Loucy (cell line): ENCODE results near the gene TNRC6B.
"Not testable (repeated sequence)": the region's sequence is repeated elsewhere in the genome, so short reads cannot be mapped to it uniquely, and the experiment has no call there.

ENCODE experiments used
- H2AFZ ChIP-seq: fragments of 200-600 bp; sonication (generic); 2 replicates; pipeline ENCODE4 v1.6.0; 2016; ENCODE audit warnings: antibody characterized with exemption, mild to moderate bottlenecking, low read length, moderate library complexity
- H3F3A ChIP-seq: fragments of 200-600 bp; 2 replicates; pipeline ENCODE4 v1.6.0; 2016; ENCODE audit warnings: antibody characterized with exemption, low read depth, mild to moderate bottlenecking
- H3K27me3 ChIP-seq: fragments of 200-600 bp; sonication (generic); 2 replicates; pipeline ENCODE4 v1.6.1; 2014; ENCODE audit warnings: low read length, mild to moderate bottlenecking; ENCODE audit not compliant: insufficient read depth, poor library complexity, severe bottlenecking
- H3K36me3 ChIP-seq: fragments of 200-600 bp; sonication (generic); 2 replicates; pipeline ENCODE4 v1.6.1; 2016; ENCODE audit warnings: low read length; ENCODE audit not compliant: insufficient read depth
- H3K4me1 ChIP-seq: fragments of 200-600 bp; sonication (generic); 2 replicates; pipeline ENCODE4 v1.5.1; 2014; ENCODE audit warnings: low read length, mild to moderate bottlenecking; ENCODE audit not compliant: insufficient read depth, poor library complexity, severe bottlenecking
- H3K4me2 ChIP-seq: fragments of 200-600 bp; sonication (generic); 2 replicates; pipeline ENCODE4 v1.6.0; 2014; ENCODE audit warnings: antibody characterized with exemption, low read length, low read depth, mild to moderate bottlenecking; ENCODE audit not compliant: poor library complexity, severe bottlenecking
- H3K4me3 ChIP-seq: fragments of 200-600 bp; sonication (generic); 2 replicates; pipeline ENCODE4 v1.5.1; 2014; ENCODE audit warnings: low read length, mild to moderate bottlenecking, mixed read lengths; ENCODE audit not compliant: poor library complexity, severe bottlenecking
- H3K79me2 ChIP-seq: fragments of 200-600 bp; sonication (generic); 2 replicates; pipeline ENCODE4 v1.6.1; 2014; ENCODE audit warnings: low read length; ENCODE audit not compliant: insufficient read depth
- H3K9ac ChIP-seq: fragments of 200-600 bp; sonication (generic); 2 replicates; pipeline ENCODE4 v1.6.0; 2014; ENCODE audit warnings: mild to moderate bottlenecking, low read depth, low read length, moderate library complexity; ENCODE audit not compliant: poor library complexity, severe bottlenecking
- H3K9me2 ChIP-seq: fragments of 200-600 bp; sonication (generic); replicated peaks from 2 replicates; pipeline ENCODE4 v1.6.1; 2016; ENCODE audit warnings: low read depth, low read length, mixed read lengths
- H3K9me3 ChIP-seq: fragments of 200-600 bp; sonication (generic); 2 replicates; pipeline ENCODE4 v1.6.1; 2014; ENCODE audit warnings: mild to moderate bottlenecking, antibody characterized with exemption, low read length, low read depth; ENCODE audit not compliant: insufficient read depth
- H4K20me1 ChIP-seq: fragments of 200-600 bp; sonication (generic); 2 replicates; pipeline ENCODE4 v1.6.0; 2014; ENCODE audit warnings: antibody characterized with exemption, low read length, mild to moderate bottlenecking; ENCODE audit not compliant: insufficient read depth, poor library complexity, severe bottlenecking
- EZH2phosphoT487 ChIP-seq: fragments of 200-600 bp; IDR thresholded peaks from 2 replicates; pipeline ENCODE4 v1.6.1; 2018; ENCODE audit warnings: antibody characterized with exemption, mild to moderate bottlenecking, moderate library complexity, borderline replicate concordance
- TF ChIP-seq, protein P1 (sequence below): fragments of 200-600 bp; sonication (generic); conservative IDR thresholded peaks from 2 replicates; pipeline ENCODE4 v1.5.1; 2014; ENCODE audit warnings: mild to moderate bottlenecking, antibody characterized with exemption, low read length

TNRC6B gene

DNA sequence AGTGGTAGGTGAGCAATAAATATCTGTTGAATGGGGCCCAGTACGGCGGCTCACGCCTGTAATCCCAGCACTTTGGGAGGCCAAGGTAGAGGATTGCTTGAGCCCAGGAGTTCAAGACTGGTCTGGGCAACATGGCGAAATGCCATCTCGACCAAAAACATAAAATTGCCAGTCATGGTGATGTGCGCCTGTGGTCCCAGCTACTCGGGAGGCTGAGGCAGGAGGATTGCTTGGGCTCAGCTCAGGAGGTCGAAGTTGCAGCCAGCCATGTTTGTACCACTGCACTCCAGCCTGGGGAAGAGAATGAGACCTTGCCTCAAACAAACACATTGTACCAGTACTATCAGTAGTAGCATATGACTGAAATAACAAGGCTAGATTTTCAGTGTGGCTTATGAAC, 196.8 kb downstream of the TNRC6B start:
- TF ChIP-seq EZH2phosphoT487 = no peak
- TF ChIP-seq, protein P1, sequence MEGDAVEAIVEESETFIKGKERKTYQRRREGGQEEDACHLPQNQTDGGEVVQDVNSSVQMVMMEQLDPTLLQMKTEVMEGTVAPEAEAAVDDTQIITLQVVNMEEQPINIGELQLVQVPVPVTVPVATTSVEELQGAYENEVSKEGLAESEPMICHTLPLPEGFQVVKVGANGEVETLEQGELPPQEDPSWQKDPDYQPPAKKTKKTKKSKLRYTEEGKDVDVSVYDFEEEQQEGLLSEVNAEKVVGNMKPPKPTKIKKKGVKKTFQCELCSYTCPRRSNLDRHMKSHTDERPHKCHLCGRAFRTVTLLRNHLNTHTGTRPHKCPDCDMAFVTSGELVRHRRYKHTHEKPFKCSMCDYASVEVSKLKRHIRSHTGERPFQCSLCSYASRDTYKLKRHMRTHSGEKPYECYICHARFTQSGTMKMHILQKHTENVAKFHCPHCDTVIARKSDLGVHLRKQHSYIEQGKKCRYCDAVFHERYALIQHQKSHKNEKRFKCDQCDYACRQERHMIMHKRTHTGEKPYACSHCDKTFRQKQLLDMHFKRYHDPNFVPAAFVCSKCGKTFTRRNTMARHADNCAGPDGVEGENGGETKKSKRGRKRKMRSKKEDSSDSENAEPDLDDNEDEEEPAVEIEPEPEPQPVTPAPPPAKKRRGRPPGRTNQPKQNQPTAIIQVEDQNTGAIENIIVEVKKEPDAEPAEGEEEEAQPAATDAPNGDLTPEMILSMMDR = no peak
- no peaks in the 10 kb centered on the region for H3K9me3 ChIP-seq
- peaks cover 11% of the 10 kb centered on the region for H3K79me2 ChIP-seq
- H3K9me2 ChIP-seq = no peaks in the 10 kb centered on the region
- H3K9ac ChIP-seq = no peak overlapping the region
- no peaks in the 10 kb centered on the region for H3F3A ChIP-seq
- no peak overlapping the region for H3K4me3 ChIP-seq
- peaks cover 8% of the 10 kb centered on the region for H4K20me1 ChIP-seq
- no peaks in the 10 kb centered on the region for H3K27me3 ChIP-seq
- H3K4me1 ChIP-seq = peaks cover 13% of the 10 kb centered on the region
- H2AFZ ChIP-seq = no peak overlapping the region
- no peaks in the 10 kb centered on the region for H3K36me3 ChIP-seq
- no peak overlapping the region for H3K4me2 ChIP-seq

- Histone ChIP-seq H3K9ac (no peak overlapping the region), H3K27me3 (no peaks in the 10 kb centered on the region), H3K9me3 (no peaks in the 10 kb centered on the region), H3K4me2 (no peak overlapping the region), H3K4me3 (no peak overlapping the region), H3K79me2 (peaks cover 7% of the 10 kb centered on the region), H3K4me1 (peaks cover 9% of the 10 kb centered on the region), H4K20me1 (peaks cover 5% of the 10 kb centered on the region), H3F3A (no peaks in the 10 kb centered on the region), H3K36me3 (no peaks in the 10 kb centered on the region), H3K9me2 (no peaks in the 10 kb centered on the region), H2AFZ (no peak overlapping the region)
- TF ChIP-seq, protein P1 = no peak
- no peak for TF ChIP-seq EZH2phosphoT487
Measured at GRCh38 chr22:40376149-40376548, 198.4 kb downstream of the TNRC6B start.

DNA sequence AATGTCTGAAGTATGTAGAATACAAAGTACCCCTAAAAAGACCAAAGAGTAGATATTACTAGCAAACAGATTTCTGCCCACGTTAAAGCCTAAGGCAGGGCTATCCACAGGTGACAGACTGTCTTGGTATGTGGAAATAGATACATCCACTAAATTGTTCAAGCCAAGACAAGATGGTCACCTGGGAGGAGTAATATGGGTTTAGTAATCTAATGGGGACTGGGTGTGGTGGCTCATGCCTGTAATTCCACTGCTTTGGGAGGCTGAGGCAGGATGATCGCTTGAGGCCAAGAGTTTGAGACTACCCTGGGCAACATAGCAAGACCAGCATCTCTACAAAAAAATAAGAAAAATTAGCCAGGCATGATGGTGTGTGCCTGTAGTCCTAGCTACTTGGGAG, 200.2 kb downstream of the TNRC6B start:
- Histone ChIP-seq H3K9ac (no peak overlapping the region), H3K79me2 (no peaks in the 10 kb centered on the region; the same call in 1 of the 2 replicates), H2AFZ (no peak overlapping the region), H3K27me3 (no peaks in the 10 kb centered on the region), H3K4me1 (no peaks in the 10 kb centered on the region), H3K9me2 (no peaks in the 10 kb centered on the region), H3K9me3 (no peaks in the 10 kb centered on the region), H3K4me2 (no peak overlapping the region), H3K36me3 (no peaks in the 10 kb centered on the region), H3F3A (no peaks in the 10 kb centered on the region), H4K20me1 (no peaks in the 10 kb centered on the region), H3K4me3 (no peak overlapping the region)
- TF ChIP-seq, protein P1 = no peak
- TF ChIP-seq EZH2phosphoT487 = no peak

DNA sequence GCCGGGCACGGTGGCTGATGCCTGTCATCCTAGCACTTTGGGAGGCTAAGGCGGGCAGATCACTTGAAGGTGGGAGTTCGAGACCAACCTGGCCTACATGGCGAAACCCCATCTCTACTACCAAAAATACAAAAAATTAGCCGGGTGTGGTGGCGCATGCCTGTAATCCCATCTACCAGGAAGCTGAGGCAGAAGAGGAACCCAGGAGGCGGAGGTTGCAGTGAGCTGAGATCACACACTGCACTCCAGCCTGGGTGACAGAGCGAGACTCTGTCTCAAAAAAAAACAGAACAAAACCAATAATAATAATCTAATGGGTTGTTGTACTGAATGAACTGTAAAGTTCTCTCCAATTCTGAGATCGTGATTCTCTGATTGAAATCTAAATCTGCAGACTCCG, 200.7 kb downstream of the TNRC6B start:
- not testable (repeated sequence) for H4K20me1 ChIP-seq, H3K79me2 ChIP-seq, H3K4me3 ChIP-seq, H2AFZ ChIP-seq, H3K9me3 ChIP-seq, H3K9me2 ChIP-seq, H3F3A ChIP-seq, H3K4me1 ChIP-seq, H3K36me3 ChIP-seq, H3K9ac ChIP-seq, H3K27me3 ChIP-seq, H3K4me2 ChIP-seq
